Occipital lobe (tissue), 3 donors: ENCODE results near the gene CKMT2. TPM values are rescaled to one million over a fixed set of nuclear protein-coding genes. Genes with fewer than 3 reads are reported as not detected.

Source experiments
- DNase-seq: peaks from one replicate; lab custom pipeline; 2025; lab: John Stamatoyannopoulos, UW
- small RNA-seq: library from RNA; depleted of rRNA; stranded (forward); fragments of <200 nt; gene quantifications from one replicate; pipeline ENCODE3, GENCODE V24; 2014
- total RNA-seq: library from RNA; depleted of rRNA; stranded (reverse); fragments of >200 nt; gene quantifications from one replicate; pipeline ENCODE4 v1.2.3, GENCODE V29; 2014

Gene CKMT2
- total RNA-seq, 1 donor from 2014 or later: 1.2 TPM

- no peak for DNase-seq
Measured at GRCh38 chr5:81302596-81302995, 69.5 kb downstream of the CKMT2 start.

- no peak for DNase-seq
Measured at GRCh38 chr5:81303563-81303962, 70.4 kb downstream of the CKMT2 start.

- DNase-seq: no peak
Measured at GRCh38 chr5:81305785-81306184, 72.7 kb downstream of the CKMT2 start.

GRCh38 chr5:81308836-81309235 lies 75.7 kb downstream of the CKMT2 start:
- no peak for DNase-seq

GRCh38 chr5:81310402-81311063 lies 77.4 kb downstream of the CKMT2 start:
- no peak for DNase-seq

- DNase-seq: no peak
Measured at GRCh38 chr5:81313278-81313677, 80.2 kb downstream of the CKMT2 start.

- no peak for DNase-seq
Measured at GRCh38 chr5:81313686-81314085, 80.6 kb downstream of the CKMT2 start.

GRCh38 chr5:81314581-81314980 lies 81.5 kb downstream of the CKMT2 start:
- no peak for DNase-seq

- DNase-seq: no peak
Measured at GRCh38 chr5:81315336-81315735, 82.2 kb downstream of the CKMT2 start.

- no peak for DNase-seq
Measured at GRCh38 chr5:81315830-81316229, 82.7 kb downstream of the CKMT2 start.

Small RNA genes within 50 kb of the gene (small RNA-seq; reads per million reads assigned to genes)
- not detected for gene AC026436.1

Other genes starting within 250 kb of the CKMT2 start
- 10.3 TPM for gene ZCCHC9, start 68.3 kb downstream of the CKMT2 start, total RNA-seq
- gene ACOT12, start 160.8 kb downstream of the CKMT2 start, total RNA-seq: 2.8 TPM